A549 (cell line): Measurements from ENCODE around the gene DYRK2. TPM values are rescaled to one million over a fixed set of nuclear protein-coding genes. Genes with fewer than 3 reads are reported as not detected.

Experiments
- ATAC-seq, 2 experiments: fragments of 200-7000 bp in 1 of 2; fragments of >200 bp in 1 of 2; cut with Nextera tagmentation in 1 of 2; cut with Tn5 transposase in 1 of 2; 3 replicates each; pipeline versions ENCODE4 v1.8.0 to v1.9.1; 2018 to 2020; ENCODE audit warnings: mild to moderate bottlenecking in 1 of 2, moderate library complexity in 1 of 2
- CTCF ChIA-PET: fragments of 300-600 bp; sonication (Branson Sonifier 250); formaldehyde crosslinking; extraction: SDS; loops from one replicate; lab custom pipeline; 2021; ENCODE audit warnings: antibody characterized with exemption, inconsistent platforms; lab: Yijun Ruan, JAX
- POLR2A ChIA-PET: fragments of 350-600 bp; formaldehyde crosslinking; extraction: SDS; loops from one replicate; lab custom pipeline; 2021; ENCODE audit warnings: antibody characterized with exemption, inconsistent platforms; lab: Yijun Ruan, JAX
- DNase-seq, 2 experiments: peaks; one replicate each; pipeline versions ENCODE4 v3.0.0 to v3.0.0-alpha.2; 2011 to 2016; ENCODE audit warnings: low read depth in 1 of 2, low spot score in 1 of 2
- FAIRE-seq: peaks from 2 replicates; lab custom pipeline; 2011; peaks lifted over from hg19 to GRCh38; lab: Jason Lieb, UNC
- H3K27ac ChIP-seq, 2 experiments: fragments of >200 bp; sonication (Bioruptor Twin); formaldehyde crosslinking; 3 replicates each; pipeline ENCODE4 v1.5.1; 2016 to 2017
- H3K4me1 ChIP-seq: fragments of >200 bp; sonication (Bioruptor Twin); formaldehyde crosslinking; 3 replicates; pipeline ENCODE4 v1.6.1; 2016
- H3K4me2 ChIP-seq: fragments of >200 bp; sonication (Bioruptor Twin); formaldehyde crosslinking; 3 replicates; pipeline ENCODE4 v1.6.1; 2016
- H3K4me3 ChIP-seq: fragments of >200 bp; sonication (Bioruptor Twin); formaldehyde crosslinking; 3 replicates; pipeline ENCODE4 v1.5.1; 2016
- H3K9me3 ChIP-seq: fragments of >200 bp; sonication (Bioruptor Twin); formaldehyde crosslinking; 3 replicates; pipeline ENCODE4 v1.6.1; 2016
- ATOH8 ChIP-seq: fragments of 250-450 bp; sonication (Bioruptor Pico); IDR thresholded peaks from 2 replicates; pipeline ENCODE4 v1.5.0; 2020; ENCODE audit warnings: low read depth, mild to moderate bottlenecking, moderate library complexity
- CBX2 ChIP-seq: fragments of 200-600 bp; sonication (generic); IDR thresholded peaks from 2 replicates; pipeline ENCODE4 v1.6.1; 2016; ENCODE audit warnings: low read depth, mild to moderate bottlenecking, borderline replicate concordance
- CHD2 ChIP-seq: fragments of 150-350 bp; IDR thresholded peaks from 2 replicates; pipeline ENCODE4 v1.6.1; 2014; ENCODE audit warnings: low read length; ENCODE audit not compliant: partially characterized antibody
- E2F6 ChIP-seq: IDR thresholded peaks from 2 replicates; pipeline ENCODE4 v1.6.1; 2012; ENCODE audit warnings: low read depth, borderline replicate concordance
- EP300 ChIP-seq, 2 experiments: fragments of >200 bp; sonication (Bioruptor Twin); formaldehyde crosslinking; IDR thresholded peaks; 2 replicates in 1 of 2; 3 replicates in 1 of 2; pipeline ENCODE4 v1.6.1; 2016 to 2017
- FOSB ChIP-seq: fragments of 250-450 bp; sonication (Bioruptor Pico); IDR thresholded peaks from 2 replicates; pipeline ENCODE4 v1.5.0; 2020; ENCODE audit warnings: mild to moderate bottlenecking, moderate library complexity
- FOSL2 ChIP-seq, 2 experiments: fragments of 450-650 bp in 1 of 2; fragments of >200 bp in 1 of 2; sonication (Bioruptor Twin) in 1 of 2; formaldehyde crosslinking; IDR thresholded peaks; 2 replicates each; pipeline versions ENCODE4 v1.5.0 to v1.6.1; 2016 to 2020; ENCODE audit warnings: mild to moderate bottlenecking in 1 of 2, moderate library complexity in 1 of 2
- FOXS1 ChIP-seq: fragments of 250-450 bp; sonication (Bioruptor Pico); IDR thresholded peaks from 2 replicates; pipeline ENCODE4 v1.5.0; 2020; ENCODE audit warnings: mild to moderate bottlenecking, moderate library complexity
- HES2 ChIP-seq: fragments of >200 bp; sonication (Bioruptor Twin); formaldehyde crosslinking; IDR thresholded peaks from 2 replicates; pipeline ENCODE4 v1.6.1; 2016
- HMGXB4 ChIP-seq: fragments of 250-450 bp; sonication (Bioruptor Pico); IDR thresholded peaks from 2 replicates; pipeline ENCODE4 v1.5.0; 2021; ENCODE audit warnings: mild to moderate bottlenecking, moderate library complexity, borderline replicate concordance
- HOXA7 ChIP-seq: fragments of 250-450 bp; sonication (Bioruptor Pico); IDR thresholded peaks from 2 replicates; pipeline ENCODE4 v1.5.0; 2020; ENCODE audit warnings: mild to moderate bottlenecking, moderate library complexity
- HOXB5 ChIP-seq: fragments of 250-450 bp; sonication (Bioruptor Pico); IDR thresholded peaks from 2 replicates; pipeline ENCODE4 v1.5.0; 2020; ENCODE audit warnings: mild to moderate bottlenecking, moderate library complexity
- JUNB ChIP-seq: fragments of >200 bp; sonication (Bioruptor Twin); formaldehyde crosslinking; IDR thresholded peaks from 2 replicates; pipeline ENCODE4 v1.6.1; 2016
- KDM1A ChIP-seq: fragments of 200-600 bp; sonication (generic); IDR thresholded peaks from 2 replicates; pipeline ENCODE4 v1.6.1; 2016; ENCODE audit warnings: low read depth, mild to moderate bottlenecking
- KDM5A ChIP-seq: fragments of 200-600 bp; sonication (generic); IDR thresholded peaks from 2 replicates; pipeline ENCODE4 v1.6.1; 2016; ENCODE audit warnings: antibody characterized with exemption, mild to moderate bottlenecking
- MAX ChIP-seq: IDR thresholded peaks from 2 replicates; pipeline ENCODE4 v1.6.1; 2012
- MAZ ChIP-seq: fragments of 150-350 bp; IDR thresholded peaks from 2 replicates; pipeline ENCODE4 v1.6.1; 2014; ENCODE audit warnings: antibody characterized with exemption, low read depth, low read length, borderline replicate concordance
- MYC ChIP-seq: IDR thresholded peaks from 2 replicates; pipeline ENCODE4 v1.6.1; 2012; ENCODE audit warnings: mild to moderate bottlenecking, inconsistent platforms, low read length, improper control_type of control experiment, borderline replicate concordance
- RAD21 ChIP-seq, 2 experiments: fragments of >200 bp in 1 of 2; sonication (Bioruptor Twin) in 1 of 2; formaldehyde crosslinking in 1 of 2; IDR thresholded peaks in 1 of 2; conservative IDR thresholded peaks in 1 of 2; 2 replicates in 1 of 2; 3 replicates in 1 of 2; pipeline ENCODE4 v1.6.1; 2012 to 2018; ENCODE audit warnings: inconsistent platforms in 1 of 2
- RNF2 ChIP-seq: fragments of 200-600 bp; sonication (generic); IDR thresholded peaks from 2 replicates; pipeline ENCODE4 v1.6.1; 2016; ENCODE audit warnings: low read depth, mild to moderate bottlenecking, antibody characterized with exemption, moderate library complexity, borderline replicate concordance
- SREBF2 ChIP-seq: fragments of 450-650 bp; IDR thresholded peaks from 2 replicates; pipeline ENCODE4 v1.6.1; 2014; ENCODE audit warnings: mild to moderate bottlenecking, moderate library complexity
- TP53 ChIP-seq: fragments of 250-450 bp; sonication (Bioruptor Pico); IDR thresholded peaks from 2 replicates; pipeline ENCODE4 v1.5.0; 2021; ENCODE audit warnings: mild to moderate bottlenecking, moderate library complexity
- ZFP36 ChIP-seq: fragments of 450-650 bp; IDR thresholded peaks from 2 replicates; pipeline ENCODE4 v1.6.1; 2014; ENCODE audit warnings: borderline replicate concordance; ENCODE audit not compliant: partially characterized antibody
- ZSCAN20 ChIP-seq: fragments of 250-450 bp; sonication (Bioruptor Pico); IDR thresholded peaks from 2 replicates; pipeline ENCODE4 v1.8.0; 2022; ENCODE audit warnings: mild to moderate bottlenecking, moderate library complexity
- WGBS: methylation state at CpG from one replicate; pipeline ENCODE4 v1.1.6; 2017; ENCODE audit errors: missing lambda C conversion rate; 5-methylcytosine and 5-hydroxymethylcytosine counted together
- polyA plus RNA-seq, 4 experiments: library from polyadenylated mRNA; depleted of rRNA in 3 of 4; stranded (reverse); fragments of >200 nt; fragmentation: RNase III in 1 of 4; extraction: RNeasy Plus Mini Kit Qiagen cat#74134 plus additional on column Dnase treatment in 1 of 4; gene quantifications; 2 replicates in 3 of 4; 3 replicates in 1 of 4; pipeline ENCODE4 v1.2.3, GENCODE V29; 2011 to 2017

The DYRK2 gene
- polyA plus RNA-seq, 2 of the 4 experiments (the other 2 are of a cell fraction) = 9.1 to 17.2 TPM

- no peak for TF ChIP-seq MAZ
- no peak; a peak in 2 of 5 replicates for TF ChIP-seq RAD21 (conservative IDR thresholded peaks at IDR 0.05 in 1 of 2, IDR thresholded peaks at IDR 0.05 in 1 of 2)
- TF ChIP-seq E2F6 = no peak; the same call in 1 of the 2 replicates
- TF ChIP-seq HMGXB4 (CRISPR knock-in tag) = no peak
- TF ChIP-seq MYC = no peak
- no peak for TF ChIP-seq ATOH8 (CRISPR knock-in tag)
These were observed at the start of gene DYRK2 (continued) for GRCh38 chr12:67648521-67649260.

- POLR2A ChIA-PET = no interaction called here
- 37% methylated on average over 6 of the region's 6 CpGs for WGBS
- no peak for FAIRE-seq
These were observed 48.9 kb upstream of the DYRK2 start for GRCh38 chr12:67599691-67600090.

GRCh38 chr12:67601126-67601525 lies 47.4 kb upstream of the DYRK2 start:
- 81% methylated on average over 1 of the region's 1 CpG for whole genome bisulfite sequencing
- no peaks in the 10 kb centered on the region for H3K9me3 ChIP-seq
- no peak overlapping the region for H3K27ac ChIP-seq
- ChIA-PET POLR2A (no interaction called here), CTCF (interaction anchor here (0.7 kb wide), 2 partner anchors 35 to 208 kb away, joined by 3 read pairs; no protein-coding TSS in a partner anchor)
- no peaks in the 10 kb centered on the region for H3K4me1 ChIP-seq
- no peak for DNase-seq
- no peak overlapping the region for H3K4me3 ChIP-seq
- H3K4me2 ChIP-seq = no peak overlapping the region
- TF ChIP-seq FOSB (CRISPR knock-in tag) = no peak
- no peak for TF ChIP-seq MYC
- no peak for TF ChIP-seq FOXS1 (CRISPR knock-in tag)
- no peak for TF ChIP-seq HOXB5
- no peak for TF ChIP-seq HES2
- no peak for TF ChIP-seq KDM5A
- TF ChIP-seq ZSCAN20 (CRISPR knock-in tag) = no peak
- TF ChIP-seq RNF2 = no peak
- TF ChIP-seq EP300 (IDR thresholded peaks at IDR 0.05) = no peak
- no peak for TF ChIP-seq ZFP36
- no peak for TF ChIP-seq CHD2
- TF ChIP-seq CBX2 = no peak
- no peak for TF ChIP-seq HOXA7
- TF ChIP-seq KDM1A = no peak
- TF ChIP-seq JUNB = no peak
- no peak for TF ChIP-seq TP53 (CRISPR knock-in tag)
- TF ChIP-seq, all 56 proteins: peak for 0
- FAIRE-seq (no peak), ATAC-seq (no peak)

More at GRCh38 chr12:67599691-67600090, 48.9 kb upstream of the DYRK2 start:
- TF ChIP-seq RAD21 (conservative IDR thresholded peaks at IDR 0.05 in 1 of 2, IDR thresholded peaks at IDR 0.05 in 1 of 2) = no peak
- no peak for TF ChIP-seq MAX
- no peak for TF ChIP-seq KDM5A
- TF ChIP-seq FOSL2 (IDR thresholded peaks at IDR 0.05) = no peak
- no peak for TF ChIP-seq FOSL2 (CRISPR knock-in tag; IDR thresholded peaks at IDR 0.05)
- TF ChIP-seq FOXS1 (CRISPR knock-in tag) = no peak
- TF ChIP-seq SREBF2 = no peak
- TF ChIP-seq HMGXB4 (CRISPR knock-in tag) = no peak
- Histone ChIP-seq H3K9me3 (no peaks in the 10 kb centered on the region), H3K4me1 (peaks cover 5% of the 10 kb centered on the region), H3K4me3 (no peak overlapping the region), H3K27ac (no peak overlapping the region), H3K4me2 (no peak overlapping the region)
- ATAC-seq (no peak), DNase-seq (no peak)
- CTCF ChIA-PET = interaction anchor here (0.9 to 1.0 kb wide), 2 partner anchors 10 to 20 kb away, joined by 3 to 4 read pairs; no protein-coding TSS in a partner anchor
